Activated CD4-positive, alpha-beta T cell treated with anti-CD3 and anti-CD28 coated beads, Interleukin-2, amount 10 ng/mL, durations not matched to agents 24 days and 14 days (primary cell): ENCODE results near the gene APEH. TPM values are rescaled to one million over a fixed set of nuclear protein-coding genes. Genes with fewer than 3 reads are reported as not detected.

Source experiments
- DNase-seq: peaks from one replicate; pipeline ENCODE4 v3.0.0; 2022
- H3K27ac Mint-ChIP-seq: one replicate; pipeline ENCODE4 v1.8.0; 2022; ENCODE audit warnings: mild to moderate bottlenecking, mixed read lengths
- H3K27me3 Mint-ChIP-seq: one replicate; pipeline ENCODE4 v1.8.0; 2022; ENCODE audit warnings: mixed read lengths
- H3K36me3 Mint-ChIP-seq: one replicate; pipeline ENCODE4 v1.8.0; 2022; ENCODE audit warnings: low read depth, mild to moderate bottlenecking, mixed read lengths
- H3K4me1 Mint-ChIP-seq: one replicate; pipeline ENCODE4 v1.8.0; 2021; ENCODE audit warnings: mixed read lengths
- H3K4me3 Mint-ChIP-seq: one replicate; pipeline ENCODE4 v1.8.0; 2022; ENCODE audit warnings: mild to moderate bottlenecking, moderate library complexity, mixed read lengths
- H3K9me3 Mint-ChIP-seq: one replicate; pipeline ENCODE4 v1.8.0; 2021; ENCODE audit warnings: mixed read lengths
- intact Hi-C: fragments of 100-400 bp; cut with micrococcal nuclease; formaldehyde crosslinking; loops from one replicate; pipeline ENCODE4 v1.15.1; 2023
- total RNA-seq: library from RNA; stranded (reverse); gene quantifications from 2 replicates; pipeline ENCODE4 v1.2.3, GENCODE V29; 2022

The APEH gene
- 111 and 117 TPM in 2 replicates for total RNA-seq

DNA sequence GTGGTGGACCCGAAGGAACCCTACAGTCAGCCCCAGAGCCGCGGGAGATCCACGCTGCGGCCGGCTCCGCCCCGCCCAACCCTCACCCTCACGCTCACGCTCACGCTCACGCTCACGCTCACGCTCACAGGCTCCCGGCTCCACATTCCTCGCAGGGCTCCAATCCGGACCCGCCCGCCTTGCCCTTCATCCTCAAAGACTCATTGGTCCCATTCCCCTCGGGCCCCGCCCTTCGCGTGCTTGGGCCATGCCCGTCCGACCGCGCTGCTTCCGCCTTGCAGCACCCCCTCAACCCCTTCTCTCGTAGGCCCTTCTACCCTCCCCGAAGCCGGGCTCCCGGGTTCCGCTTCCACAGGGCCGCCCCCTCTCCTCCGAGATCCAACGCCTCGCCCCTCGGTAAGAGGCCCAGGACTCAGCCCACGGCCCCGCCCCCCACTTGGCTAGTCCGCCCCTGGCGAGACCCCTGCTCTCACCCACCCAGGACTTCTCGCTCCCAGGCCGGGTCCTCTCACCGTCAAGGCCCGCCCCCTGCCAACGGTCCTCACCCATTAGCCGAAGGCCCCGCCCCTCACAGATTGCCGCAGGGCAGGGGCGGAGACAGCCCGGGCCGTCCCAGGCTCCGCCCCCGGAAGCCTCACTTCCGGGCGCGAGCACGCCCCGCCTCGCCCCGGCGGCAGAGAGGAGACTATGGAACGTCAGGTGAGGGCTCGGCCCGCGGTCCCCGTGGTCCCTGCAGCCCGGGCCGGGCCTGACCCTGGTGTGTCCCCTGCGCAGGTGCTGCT is at the start of gene APEH:
TSS of gene APEH (plus strand) at position 637 of the 782 bp plus-strand sequence. CDS start at position 688, 51 bp downstream.
- no peaks in the 10 kb centered on the region for H3K9me3 Mint-ChIP-seq
- peak within 1 kb of the TSS; percentile 99 for H3K27ac Mint-ChIP-seq
- H3K27me3 Mint-ChIP-seq, result no peaks in the 10 kb centered on the region
- DNase-seq, result peak; percentile 99
- peaks cover 19% of the 10 kb centered on the region for H3K4me1 Mint-ChIP-seq
- intact Hi-C loops, result loop anchor here (1.0 to 10.0 kb wide), 5 partner anchors 15 to 621 kb away; partner anchors contain the start of genes DAG1, HYAL3, IFRD2 and IP6K1
- peak within 1 kb of the TSS; percentile 97 for H3K4me3 Mint-ChIP-seq
- peaks cover 13% of the 10 kb centered on the region for H3K36me3 Mint-ChIP-seq

DNA sequence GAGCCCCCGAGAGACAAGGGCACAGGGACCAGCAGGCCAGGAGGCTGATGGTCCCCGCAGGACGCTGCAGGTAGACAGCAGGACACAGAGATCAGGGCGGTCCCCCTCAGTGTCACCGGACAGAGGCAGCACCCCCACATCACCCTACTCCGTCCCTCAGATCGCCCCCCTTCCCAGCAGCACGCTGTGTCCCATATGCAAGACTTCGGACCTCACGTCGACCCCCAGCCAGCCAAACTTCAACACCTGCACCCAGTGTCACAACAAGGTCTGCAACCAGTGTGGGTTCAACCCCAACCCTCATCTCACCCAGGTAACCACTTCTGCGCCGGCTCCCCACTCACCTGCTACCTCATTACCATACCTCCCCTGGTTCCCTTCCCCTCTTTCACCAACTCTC is 49.1 kb upstream of the APEH start:
- Mint-ChIP-seq H3K27ac (no peak overlapping the region), H3K9me3 (no peaks in the 10 kb centered on the region), H3K4me3 (no peak overlapping the region)

DNA sequence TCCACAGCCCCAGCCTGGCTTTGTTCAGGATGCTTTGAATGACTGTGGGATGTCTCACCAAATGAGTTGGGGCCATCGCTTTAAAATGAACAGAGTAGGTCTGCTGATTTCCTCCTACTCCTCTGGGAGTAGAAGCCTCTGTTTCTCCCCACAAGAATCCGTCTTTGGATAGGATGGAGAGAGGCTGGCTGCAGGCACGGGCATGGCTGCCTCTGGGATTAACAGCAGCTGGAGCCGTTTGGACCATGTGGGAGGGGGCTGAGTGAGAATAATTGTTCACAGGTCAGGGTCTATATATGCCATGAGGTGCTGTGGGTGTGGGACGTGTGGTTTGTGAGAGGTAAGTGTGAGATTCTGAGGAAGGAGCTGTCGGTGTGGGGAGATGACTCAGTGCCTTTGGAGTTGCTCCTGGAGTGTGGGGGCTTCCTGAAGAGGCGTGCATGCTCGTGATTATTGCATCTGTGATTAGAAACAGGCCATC is 48.0 kb upstream of the APEH start:
- Mint-ChIP-seq H3K36me3 (no peaks in the 10 kb centered on the region), H3K4me3 (no peak overlapping the region), H3K9me3 (peaks cover 3% of the 10 kb centered on the region), H3K27ac (no peak overlapping the region), H3K4me1 (peaks cover 13% of the 10 kb centered on the region), H3K27me3 (peaks cover 18% of the 10 kb centered on the region)
- no peak for DNase-seq
- intact Hi-C loops, result no loop called here

More for the DNA sequence above, 49.1 kb upstream of the APEH start:
- intact Hi-C loops, result no loop called here
- peaks cover 13% of the 10 kb centered on the region for H3K4me1 Mint-ChIP-seq
- DNase-seq, result no peak
- no peaks in the 10 kb centered on the region for H3K36me3 Mint-ChIP-seq
- H3K27me3 Mint-ChIP-seq, result peaks cover 16% of the 10 kb centered on the region

DNA sequence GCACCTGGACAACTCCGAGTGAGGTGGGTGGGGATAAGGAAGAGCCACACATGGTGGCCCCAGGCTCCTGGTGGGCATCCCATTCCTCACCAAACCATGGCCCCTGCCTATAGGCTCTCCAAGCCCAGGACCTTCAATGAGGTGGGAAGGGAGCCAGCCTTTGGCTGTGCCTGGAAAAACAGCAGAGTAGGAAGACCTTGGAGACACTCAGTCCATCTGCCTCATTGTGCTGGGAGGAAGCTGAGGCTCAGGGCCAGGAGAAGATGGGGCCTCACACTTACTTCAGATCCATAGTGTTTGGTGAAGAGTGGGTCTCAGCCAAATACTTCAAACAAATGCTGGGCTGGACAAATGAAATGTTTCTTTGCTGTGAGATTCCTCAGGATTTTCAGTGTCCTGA is 47.4 kb upstream of the APEH start:
- intact Hi-C loops, result no loop called here
- H3K9me3 Mint-ChIP-seq, result peaks cover 3% of the 10 kb centered on the region
- H3K36me3 Mint-ChIP-seq, result no peaks in the 10 kb centered on the region
- DNase-seq, result no peak
- peaks cover 13% of the 10 kb centered on the region for H3K4me1 Mint-ChIP-seq
- H3K27me3 Mint-ChIP-seq, result peaks cover 14% of the 10 kb centered on the region
- H3K4me3 Mint-ChIP-seq, result no peak overlapping the region
- H3K27ac Mint-ChIP-seq, result no peak overlapping the region

DNA sequence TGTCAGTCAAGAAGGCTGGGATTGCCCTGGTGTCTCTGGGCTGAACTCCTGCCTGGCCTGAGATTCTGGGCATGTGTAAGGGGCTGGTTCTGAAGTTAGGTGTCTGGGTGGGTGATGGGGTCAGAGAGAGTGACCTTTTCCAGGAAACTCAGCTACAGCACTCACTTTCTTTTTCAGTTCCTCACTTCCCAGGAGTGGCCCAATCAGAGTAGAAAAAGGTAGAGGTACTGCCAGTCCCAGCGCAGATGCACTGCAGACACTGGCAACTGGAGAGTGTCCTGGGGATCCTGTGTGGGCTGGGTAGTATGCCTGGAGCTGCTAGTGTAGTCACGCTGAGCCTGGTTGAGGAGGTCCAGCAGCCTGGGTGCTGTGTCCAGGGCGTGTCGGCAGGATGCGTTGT is 46.5 kb upstream of the APEH start:
- Mint-ChIP-seq H3K9me3 (peaks cover 3% of the 10 kb centered on the region), H3K27ac (no peak overlapping the region), H3K27me3 (peaks cover 12% of the 10 kb centered on the region), H3K36me3 (no peaks in the 10 kb centered on the region), H3K4me3 (no peak overlapping the region), H3K4me1 (peaks cover 13% of the 10 kb centered on the region)
- intact Hi-C loops, result no loop called here
- DNase-seq, result no peak

DNA sequence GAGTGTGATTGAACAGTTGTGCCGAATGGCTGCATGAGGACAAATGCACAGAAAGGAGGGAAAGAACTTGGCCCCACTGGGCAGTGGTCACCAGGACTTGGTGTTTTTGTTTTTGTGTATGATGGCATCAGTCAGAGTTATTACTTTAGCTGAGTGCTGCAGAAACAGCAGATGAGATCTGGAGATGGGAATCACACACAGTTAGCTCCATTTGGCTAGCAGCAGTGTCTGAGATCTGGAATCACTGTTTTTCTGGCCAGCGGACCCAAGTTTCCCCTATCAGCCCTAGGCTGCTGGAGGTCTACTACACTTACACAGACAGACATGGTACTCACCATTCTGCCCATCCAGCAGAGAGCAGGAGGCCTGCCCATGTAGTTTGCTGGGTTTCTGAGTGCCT is 45.9 kb upstream of the APEH start:
- intact Hi-C loops, result no loop called here
- Mint-ChIP-seq H3K4me3 (no peak overlapping the region), H3K9me3 (peaks cover 3% of the 10 kb centered on the region), H3K27ac (no peak overlapping the region), H3K36me3 (no peaks in the 10 kb centered on the region), H3K27me3 (peaks cover 12% of the 10 kb centered on the region), H3K4me1 (peaks cover 13% of the 10 kb centered on the region)
- no peak for DNase-seq

DNA sequence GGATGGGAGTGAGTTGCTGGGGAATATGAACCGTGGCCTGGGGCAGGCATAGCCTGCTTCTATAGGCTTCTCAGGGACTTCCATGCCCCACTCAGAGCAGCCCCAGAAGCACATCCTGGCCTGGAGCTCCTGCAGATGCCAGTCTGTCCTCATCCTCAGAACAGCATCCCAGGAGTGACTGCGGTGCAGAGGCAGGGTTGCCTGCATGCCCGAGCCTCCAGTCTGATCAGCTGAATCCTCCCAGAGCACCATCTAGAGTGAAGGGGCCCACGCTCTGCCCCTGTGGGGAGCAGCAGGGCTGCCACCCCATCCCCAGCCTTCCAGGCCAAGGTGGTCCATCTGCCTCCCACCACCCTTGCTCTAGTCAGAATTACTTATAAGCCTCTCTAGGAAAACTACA is 44.7 kb upstream of the APEH start:
- DNase-seq, result no peak
- Mint-ChIP-seq H3K4me1 (peaks cover 13% of the 10 kb centered on the region), H3K4me3 (no peak overlapping the region), H3K27ac (no peak overlapping the region), H3K36me3 (no peaks in the 10 kb centered on the region), H3K9me3 (peaks cover 3% of the 10 kb centered on the region), H3K27me3 (peaks cover 14% of the 10 kb centered on the region)
- intact Hi-C loops, result no loop called here

DNA sequence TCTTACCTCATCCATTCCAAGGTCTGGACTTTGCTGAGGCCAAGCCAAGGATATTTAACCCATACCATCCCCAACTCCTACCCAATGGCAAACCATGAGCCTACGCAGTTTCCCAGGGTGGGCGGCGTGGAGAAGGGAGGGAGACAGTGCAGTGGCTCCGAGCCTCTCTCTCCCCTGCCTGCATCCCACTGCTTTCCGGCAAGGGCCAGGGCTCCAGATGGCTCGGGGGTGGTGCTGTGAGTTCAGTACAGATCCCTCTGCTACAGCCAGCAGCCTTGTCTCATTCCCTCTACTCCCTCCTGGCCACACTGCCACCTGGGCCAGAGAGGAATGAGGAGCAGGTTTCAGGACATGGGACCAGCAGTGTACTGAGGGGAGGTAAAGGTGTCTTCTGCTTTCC is 44.3 kb upstream of the APEH start:
- intact Hi-C loops, result no loop called here
- peaks cover 13% of the 10 kb centered on the region for H3K4me1 Mint-ChIP-seq
- H3K27me3 Mint-ChIP-seq, result peaks cover 14% of the 10 kb centered on the region
- H3K27ac Mint-ChIP-seq, result no peak overlapping the region
- DNase-seq, result no peak
- peaks cover 3% of the 10 kb centered on the region for H3K9me3 Mint-ChIP-seq
- no peak overlapping the region for H3K4me3 Mint-ChIP-seq
- no peaks in the 10 kb centered on the region for H3K36me3 Mint-ChIP-seq

DNA sequence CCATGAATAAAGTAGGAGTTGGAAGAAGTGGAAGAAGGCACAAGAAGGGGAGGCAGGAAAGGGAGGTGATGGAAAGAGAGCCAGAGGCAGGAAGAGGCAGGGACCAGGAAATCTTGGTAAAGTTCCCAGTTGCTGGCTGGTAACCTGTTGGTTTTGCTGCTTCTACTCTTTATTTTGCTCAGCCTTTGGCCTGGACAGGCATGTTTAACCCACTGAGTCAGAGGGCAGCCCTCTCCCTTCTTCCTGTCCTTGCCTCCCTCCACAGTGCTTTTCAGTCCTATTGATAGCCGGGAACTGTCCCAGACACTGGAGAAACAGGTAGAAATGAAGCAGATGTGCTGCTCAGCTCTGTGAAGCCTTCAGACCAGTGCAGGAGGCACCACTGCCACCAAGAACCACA is 43.4 kb upstream of the APEH start:
- DNase-seq, result no peak
- Mint-ChIP-seq H3K36me3 (no peaks in the 10 kb centered on the region), H3K9me3 (peaks cover 3% of the 10 kb centered on the region), H3K4me3 (no peak overlapping the region), H3K27me3 (peaks cover 17% of the 10 kb centered on the region), H3K27ac (no peak overlapping the region), H3K4me1 (peaks cover 13% of the 10 kb centered on the region)
- intact Hi-C loops, result no loop called here

DNA sequence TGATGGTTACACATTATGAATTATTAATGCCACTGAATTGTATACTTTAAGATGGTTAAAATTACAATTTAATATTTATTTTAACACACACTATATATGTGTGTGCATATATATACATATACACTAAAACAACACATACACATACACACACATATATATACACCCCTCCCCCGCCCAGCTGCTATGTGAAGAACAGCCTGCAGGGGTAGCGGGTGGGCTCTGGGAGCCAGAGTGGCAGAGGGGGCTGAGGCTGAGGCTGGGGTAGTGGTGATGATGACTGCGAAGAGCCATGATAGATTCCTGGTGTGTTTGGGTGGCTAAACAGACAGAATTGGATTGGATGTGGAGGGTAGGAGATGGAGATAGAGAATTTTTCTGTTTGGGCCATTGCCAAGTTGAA is 39.4 kb upstream of the APEH start:
- Mint-ChIP-seq H3K9me3 (peaks cover 3% of the 10 kb centered on the region), H3K4me3 (no peak overlapping the region), H3K4me1 (peaks cover 3% of the 10 kb centered on the region), H3K36me3 (no peaks in the 10 kb centered on the region), H3K27me3 (peaks cover 15% of the 10 kb centered on the region), H3K27ac (no peak overlapping the region)
- intact Hi-C loops, result no loop called here
- no peak for DNase-seq

DNA sequence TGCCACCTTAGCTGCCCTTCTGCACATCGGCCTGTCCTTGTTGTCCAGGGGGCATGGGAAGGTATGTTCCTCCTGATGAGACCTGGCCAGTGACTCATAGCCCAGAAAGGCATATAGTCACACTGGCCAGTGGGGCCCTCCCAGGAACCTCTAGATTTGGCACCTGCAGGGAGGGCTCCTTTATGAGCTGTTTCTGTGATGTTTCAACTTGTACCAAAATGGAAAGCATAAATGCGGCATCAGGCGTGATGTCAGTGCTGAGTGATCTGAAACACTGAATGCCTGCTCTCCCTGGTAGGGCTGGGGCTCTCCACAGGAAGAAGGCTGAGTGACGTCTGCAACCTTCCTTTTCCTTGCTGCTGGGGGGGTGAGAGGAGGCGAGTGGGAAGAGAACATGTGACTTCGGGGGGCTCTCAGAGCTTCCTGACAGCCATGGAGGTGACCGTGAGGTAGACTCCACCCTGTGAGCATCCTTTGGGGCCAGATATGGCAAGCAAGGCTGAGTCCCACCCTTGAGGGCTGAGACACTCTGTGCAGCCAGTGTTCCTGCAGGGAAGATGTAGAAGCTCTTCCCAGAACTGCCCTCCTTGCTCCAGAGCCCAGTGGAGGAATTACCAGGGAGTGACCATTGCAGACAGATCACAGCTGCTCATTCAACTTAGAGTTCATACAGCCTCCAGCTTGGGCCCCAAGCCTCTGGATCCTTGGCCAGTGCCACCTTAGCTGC is 37.1 kb upstream of the APEH start:
- Mint-ChIP-seq H3K27ac (no peak overlapping the region), H3K36me3 (no peaks in the 10 kb centered on the region), H3K4me1 (peaks cover 3% of the 10 kb centered on the region), H3K4me3 (no peak overlapping the region), H3K9me3 (no peaks in the 10 kb centered on the region), H3K27me3 (peaks cover 4% of the 10 kb centered on the region)
- intact Hi-C loops, result no loop called here
- no peak for DNase-seq

DNA sequence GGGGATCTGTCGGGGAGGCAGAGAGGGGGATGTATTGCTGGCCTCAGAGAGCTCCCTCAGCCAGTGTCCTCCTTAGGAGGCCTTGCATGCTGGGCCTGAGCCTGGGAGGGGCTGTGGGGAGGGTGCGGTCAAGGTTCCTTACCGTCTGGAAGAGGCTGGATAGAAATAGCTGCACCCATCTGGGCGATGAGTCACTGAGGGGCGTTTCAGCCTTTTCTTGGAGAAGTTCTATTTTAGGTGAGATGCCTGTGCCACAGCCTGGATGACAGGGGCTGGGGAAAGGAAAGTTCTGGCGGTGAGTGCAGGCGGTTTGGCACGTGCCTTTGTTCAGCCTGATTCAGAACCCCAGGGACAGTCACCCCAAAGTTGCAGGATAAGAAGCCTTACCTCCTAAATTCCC is 35.7 kb upstream of the APEH start:
- Mint-ChIP-seq H3K4me1 (peaks cover 3% of the 10 kb centered on the region), H3K4me3 (no peak overlapping the region), H3K36me3 (no peaks in the 10 kb centered on the region), H3K9me3 (no peaks in the 10 kb centered on the region), H3K27ac (no peak overlapping the region), H3K27me3 (peaks cover 4% of the 10 kb centered on the region)
- intact Hi-C loops, result no loop called here
- no peak for DNase-seq

DNA sequence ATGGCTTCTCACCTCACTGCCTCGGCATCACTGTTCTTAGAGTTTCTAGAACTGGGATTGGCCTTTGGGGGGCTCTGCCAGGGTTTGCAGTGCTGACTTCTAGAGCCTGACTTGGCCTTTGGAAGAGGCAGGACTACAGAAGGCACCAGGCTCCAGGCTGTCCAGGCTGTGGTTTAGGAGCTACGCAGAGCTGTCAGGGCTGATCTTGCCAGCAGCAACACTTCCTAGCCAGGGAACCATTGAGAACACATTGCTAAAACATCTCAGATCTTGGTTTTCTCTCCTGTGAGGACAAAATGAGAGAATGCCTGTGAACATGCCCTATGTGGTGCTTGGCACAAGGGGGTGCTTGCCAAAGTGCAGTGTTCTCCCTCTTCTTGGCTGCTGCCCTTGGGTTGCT is 34.6 kb upstream of the APEH start:
- Mint-ChIP-seq H3K27me3 (peaks cover 3% of the 10 kb centered on the region), H3K36me3 (no peaks in the 10 kb centered on the region), H3K4me3 (no peak overlapping the region), H3K9me3 (no peaks in the 10 kb centered on the region), H3K27ac (no peak overlapping the region), H3K4me1 (peaks cover 3% of the 10 kb centered on the region)
- intact Hi-C loops, result no loop called here
- no peak for DNase-seq

DNA sequence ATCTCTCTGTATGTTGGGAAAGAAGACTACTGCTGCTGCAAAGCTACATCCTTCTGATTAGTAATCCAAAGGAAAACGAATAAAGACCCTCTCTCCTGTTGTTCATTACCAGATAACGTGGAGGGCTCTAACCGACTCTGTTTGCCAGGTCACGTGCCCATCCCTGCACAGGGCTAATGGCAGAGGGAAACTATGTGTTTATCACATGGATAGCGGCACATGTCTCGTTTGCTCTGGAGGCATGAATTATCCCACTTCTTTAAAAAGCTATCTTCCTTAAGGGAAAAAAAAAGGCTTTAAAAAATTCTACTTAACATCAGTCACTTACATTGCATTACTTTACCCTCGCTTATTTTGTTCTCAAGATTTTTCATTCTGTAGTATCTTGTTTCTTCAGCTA is 32.9 kb upstream of the APEH start:
- no peak overlapping the region for H3K4me3 Mint-ChIP-seq
- H3K27me3 Mint-ChIP-seq, result no peaks in the 10 kb centered on the region
- no peak overlapping the region for H3K27ac Mint-ChIP-seq
- no peaks in the 10 kb centered on the region for H3K9me3 Mint-ChIP-seq
- intact Hi-C loops, result no loop called here
- no peak for DNase-seq
- H3K36me3 Mint-ChIP-seq, result no peaks in the 10 kb centered on the region
- H3K4me1 Mint-ChIP-seq, result peaks cover 3% of the 10 kb centered on the region
